HepG2 (cell line): ENCODE data around the gene ALG14. TPM values are rescaled to one million over a fixed set of nuclear protein-coding genes. Genes with fewer than 3 reads are reported as not detected.

ENCODE experiments used
- ADNP ChIP-seq: sonication (generic); formaldehyde crosslinking; IDR thresholded peaks from 2 replicates; pipeline ENCODE4 v1.4.0; 2020; ENCODE audit warnings: missing genetic modification reagents
- BRCA1 ChIP-seq: sonication (generic); formaldehyde crosslinking; IDR thresholded peaks from 2 replicates; pipeline ENCODE4 v1.4.0; 2020; ENCODE audit warnings: missing genetic modification reagents
- DMAP1 ChIP-seq: IDR thresholded peaks from 2 replicates; pipeline ENCODE4 v1.6.1; 2016
- ELF3 ChIP-seq: IDR thresholded peaks from 2 replicates; pipeline ENCODE4 v1.6.1; 2016; ENCODE audit warnings: missing genetic modification reagents, missing compliant biosample characterization
- EP300 ChIP-seq, 3 experiments: sonication (generic) in 1 of 3; formaldehyde crosslinking in 1 of 3; IDR thresholded peaks; 2 replicates each; pipeline versions ENCODE4 v1.5.1 to v1.6.1; 2011 to 2020; ENCODE audit warnings: low read depth in 2 of 3, low read length in 2 of 3, borderline replicate concordance in 1 of 3, improper control_type of control experiment in 1 of 3, mild to moderate bottlenecking in 1 of 3, missing genetic modification reagents in 1 of 3, moderate library complexity in 1 of 3
- GTF3A ChIP-seq: sonication (generic); formaldehyde crosslinking; conservative IDR thresholded peaks from 2 replicates; pipeline ENCODE4 v1.4.0; 2020; ENCODE audit warnings: mild to moderate bottlenecking, missing genetic modification reagents
- HHEX ChIP-seq: IDR thresholded peaks from 2 replicates; pipeline ENCODE4 v1.6.1; 2016; ENCODE audit warnings: control low read depth
- MTA3 ChIP-seq: sonication (generic); formaldehyde crosslinking; IDR thresholded peaks from 2 replicates; pipeline ENCODE4 v1.4.0; 2020; ENCODE audit warnings: missing genetic modification reagents
- NFKB2 ChIP-seq: sonication (generic); formaldehyde crosslinking; IDR thresholded peaks from 2 replicates; pipeline ENCODE4 v1.4.0; 2020; ENCODE audit warnings: missing genetic modification reagents, borderline replicate concordance
- NONO ChIP-seq, 2 experiments: fragments of 450-650 bp in 1 of 2; sonication (generic) in 1 of 2; formaldehyde crosslinking in 1 of 2; IDR thresholded peaks in 1 of 2; conservative IDR thresholded peaks in 1 of 2; 2 replicates each; pipeline versions ENCODE4 v1.6.1 to v1.8.0; 2017 to 2022; ENCODE audit warnings: mild to moderate bottlenecking in 1 of 2, missing genetic modification reagents in 1 of 2, moderate library complexity in 1 of 2
- NR2F2 ChIP-seq: IDR thresholded peaks from 2 replicates; pipeline ENCODE4 v1.6.1; 2012; ENCODE audit warnings: low read depth, inconsistent platforms, borderline replicate concordance
- PAXIP1 ChIP-seq: sonication (generic); formaldehyde crosslinking; conservative IDR thresholded peaks from 2 replicates; pipeline ENCODE4 v1.4.0; 2020; ENCODE audit warnings: mild to moderate bottlenecking, missing genetic modification reagents, moderate library complexity
- PPARG ChIP-seq: conservative IDR thresholded peaks from 2 replicates; pipeline ENCODE4 v1.6.1; 2016; ENCODE audit warnings: missing biosample characterization, missing genetic modification reagents
- RAD21 ChIP-seq: fragments of 450-650 bp; formaldehyde crosslinking; IDR thresholded peaks from 2 replicates; pipeline ENCODE4 v1.5.0; 2020; ENCODE audit warnings: mild to moderate bottlenecking
- RBM39 ChIP-seq: fragments of 200-400 bp; formaldehyde crosslinking; IDR thresholded peaks from one replicate; pipeline ENCODE4 v1.6.1; 2018; ENCODE audit warnings: antibody characterized with exemption, mild to moderate bottlenecking, low read depth, low read length; ENCODE audit not compliant: poor library complexity, severe bottlenecking
- TCF12 ChIP-seq, 2 experiments: fragments of 450-650 bp in 1 of 2; sonication (generic) in 1 of 2; formaldehyde crosslinking in 1 of 2; IDR thresholded peaks; 2 replicates each; pipeline versions ENCODE4 v1.6.1 to v1.8.0; 2017 to 2022; ENCODE audit warnings: antibody characterized with exemption in 1 of 2, mild to moderate bottlenecking in 1 of 2, missing genetic modification reagents in 1 of 2, moderate library complexity in 1 of 2
- ZBTB46 ChIP-seq: sonication (generic); formaldehyde crosslinking; IDR thresholded peaks from 2 replicates; pipeline ENCODE4 v1.4.0; 2020; ENCODE audit warnings: mild to moderate bottlenecking, missing genetic modification reagents, borderline replicate concordance
- ZNF24 ChIP-seq: fragments of 450-650 bp; IDR thresholded peaks from 2 replicates; pipeline ENCODE4 v1.6.1; 2017; ENCODE audit warnings: antibody characterized with exemption, mild to moderate bottlenecking
- ZNF44 ChIP-seq: sonication (generic); formaldehyde crosslinking; IDR thresholded peaks from 2 replicates; pipeline ENCODE4 v1.5.1; 2020; ENCODE audit warnings: mild to moderate bottlenecking, missing genetic modification reagents
- ZNF468 ChIP-seq: sonication (generic); formaldehyde crosslinking; IDR thresholded peaks from 2 replicates; pipeline ENCODE4 v1.8.0; 2022; ENCODE audit warnings: mild to moderate bottlenecking, moderate library complexity, missing genetic modification reagents
- ZNF703 ChIP-seq: sonication (generic); formaldehyde crosslinking; IDR thresholded peaks from 2 replicates; pipeline ENCODE4 v1.5.1; 2020; ENCODE audit warnings: missing genetic modification reagents, mild to moderate bottlenecking, moderate library complexity, borderline replicate concordance
- ZUFSP ChIP-seq: sonication (generic); formaldehyde crosslinking; IDR thresholded peaks from 2 replicates; pipeline ENCODE4 v1.9.0; 2021; ENCODE audit warnings: missing genetic modification reagents, mild to moderate bottlenecking, borderline replicate concordance
- polyA plus RNA-seq, 8 experiments: library from polyadenylated mRNA; depleted of rRNA in 3 of 8; stranded (reverse) in 7 of 8; unstranded in 1 of 8; fragments of >200 nt; fragmentation: Illumina TruSeq in 4 of 8; extraction: Trizol in 4 of 8; gene quantifications; 2 replicates each; pipeline versions ENCODE4 v1.2.1 to v1.2.3, GENCODE V29; 2011 to 2016; ENCODE audit warnings: low read depth in 4 of 8, missing spikeins in 1 of 8, mixed read lengths in 1 of 8; ENCODE audit not compliant: insufficient read depth in 1 of 8
- total RNA-seq, 5 experiments: library from RNA; depleted of rRNA; stranded (reverse); fragments of >200 nt; fragmentation: Illumina TruSeq; extraction: Trizol; gene quantifications; 2 replicates each; pipeline ENCODE4 v1.2.3, GENCODE V29; 2016; ENCODE audit warnings: low read depth in 1 of 5

ALG14 gene
- total and polyA plus RNA-seq, 2 of the 13 experiments (the other 11 are each of a cell fraction or from before 2014, with no cell fraction given) = 4.5 to 12.7 TPM

GRCh38 chr1:95068956-95069709, 3.6 kb downstream of the ALG14 start (continued):
- TF ChIP-seq ZBTB46 (no peak), ADNP (CRISPR knock-in tag) (no peak), MTA3 (no peak), EP300 (IDR thresholded peaks at IDR 0.05; ENCODE audit: low read depth in 2 of 2, low read length in 2 of 2) (peak in 1 of 2 experiments; percentile 39; a peak in 2 of 4 replicates), EP300 (CRISPR knock-in tag; IDR thresholded peaks at IDR 0.05; ENCODE audit: borderline replicate concordance) (no peak), NONO (IDR thresholded peaks at IDR 0.05) (no peak), NONO (CRISPR knock-in tag; conservative IDR thresholded peaks at IDR 0.05) (no peak), PPARG (CRISPR knock-in tag) (peak; percentile 70), ZUFSP (CRISPR knock-in tag) (no peak), ZNF468 (CRISPR knock-in tag) (no peak), RBM39 (no peak), NR2F2 (peak; percentile 41; the same call in 1 of the 2 replicates), ZNF44 (CRISPR knock-in tag) (no peak), ZNF703 (CRISPR knock-in tag) (no peak), TCF12 (IDR thresholded peaks at IDR 0.05) (no peak), TCF12 (CRISPR knock-in tag; IDR thresholded peaks at IDR 0.05) (no peak), GTF3A (no peak), BRCA1 (CRISPR knock-in tag) (no peak), RAD21 (CRISPR knock-in tag) (no peak), DMAP1 (CRISPR knock-in tag) (no peak), PAXIP1 (peak; percentile 92), NFKB2 (no peak), ZNF24 (no peak), ELF3 (CRISPR knock-in tag) (peak; percentile 60), HHEX (no peak)
